ENCODE results near the gene SUB1. TPM values are rescaled to one million over a fixed set of nuclear protein-coding genes. Genes with fewer than 3 reads are reported as not detected.
"Not testable (repeated sequence)": the region's sequence is repeated elsewhere in the genome, so short reads cannot be mapped to it uniquely, and the experiment has no call there.

The SUB1 gene
- 151 and 317 TPM in 2 replicates for total RNA-seq
- 128 TPM for polyA plus RNA-seq (2012)

DNA sequence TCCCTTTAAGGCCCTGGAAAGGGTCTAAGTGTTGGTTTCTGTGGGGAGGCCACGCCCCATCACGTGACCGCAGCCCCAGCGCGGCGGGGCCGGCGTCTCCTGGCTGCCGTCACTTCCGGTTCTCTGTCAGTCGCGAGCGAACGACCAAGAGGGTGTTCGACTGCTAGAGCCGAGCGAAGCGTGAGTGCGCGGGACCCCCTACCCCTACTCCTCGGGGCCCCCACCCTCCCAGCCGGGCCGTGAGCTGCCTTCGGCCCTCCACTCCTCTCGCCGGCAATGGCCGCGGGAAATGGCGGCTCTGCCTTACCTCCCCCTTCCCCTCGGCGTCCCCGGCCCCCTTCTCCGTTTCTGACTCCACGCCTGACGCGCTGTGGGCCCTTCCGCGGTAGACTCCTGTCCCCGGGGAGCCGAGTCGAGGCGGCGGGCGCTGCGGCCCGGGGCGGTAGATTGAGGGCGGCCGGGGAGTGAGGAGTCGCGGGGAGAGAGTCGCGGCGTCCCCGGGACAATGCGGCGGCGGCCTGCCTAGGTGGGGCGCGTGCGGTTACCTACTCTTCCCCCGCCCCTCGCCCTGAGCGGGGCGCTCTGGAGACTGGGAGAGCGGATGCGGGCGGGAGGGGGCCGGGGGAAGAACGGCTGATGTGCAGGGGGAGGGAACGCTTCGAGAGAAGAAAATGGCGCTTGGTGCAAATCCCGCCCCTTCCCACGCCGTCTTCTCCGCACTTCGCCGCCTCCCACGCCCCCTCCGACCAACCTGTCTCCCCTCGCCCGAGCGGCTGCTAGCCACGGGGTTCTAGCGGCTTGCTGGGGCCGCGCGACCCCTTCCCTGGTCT lies at the start of gene SUB1:
TSS of gene SUB1 (plus strand) at position 112 of the 830 bp plus-strand sequence. CDS start 2,956 bp downstream, outside the sequence.
- DNase-seq (ENCODE audit: low read depth) = peak; percentile 92

DNA sequence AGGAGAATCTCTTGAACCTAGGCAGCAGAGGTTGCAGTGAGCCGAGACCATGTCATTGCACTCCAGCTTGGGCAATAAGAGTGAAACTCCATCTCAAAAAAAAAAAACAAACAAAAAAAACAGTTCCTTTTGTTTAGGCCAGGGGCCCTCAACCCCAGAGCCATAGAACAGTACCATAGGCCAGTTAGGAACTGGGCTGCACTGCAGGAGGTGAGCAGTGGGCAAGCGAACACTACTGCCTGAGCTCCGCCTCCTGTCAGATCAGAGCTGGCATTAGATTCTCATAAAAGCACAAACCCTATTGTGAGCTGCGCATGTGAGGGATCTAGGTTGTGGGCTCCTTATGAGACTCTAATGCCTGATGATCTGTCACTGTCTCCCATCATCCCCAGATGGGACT lies 49.1 kb upstream of the SUB1 start:
- no peak for DNase-seq (ENCODE audit: low read depth)

DNA sequence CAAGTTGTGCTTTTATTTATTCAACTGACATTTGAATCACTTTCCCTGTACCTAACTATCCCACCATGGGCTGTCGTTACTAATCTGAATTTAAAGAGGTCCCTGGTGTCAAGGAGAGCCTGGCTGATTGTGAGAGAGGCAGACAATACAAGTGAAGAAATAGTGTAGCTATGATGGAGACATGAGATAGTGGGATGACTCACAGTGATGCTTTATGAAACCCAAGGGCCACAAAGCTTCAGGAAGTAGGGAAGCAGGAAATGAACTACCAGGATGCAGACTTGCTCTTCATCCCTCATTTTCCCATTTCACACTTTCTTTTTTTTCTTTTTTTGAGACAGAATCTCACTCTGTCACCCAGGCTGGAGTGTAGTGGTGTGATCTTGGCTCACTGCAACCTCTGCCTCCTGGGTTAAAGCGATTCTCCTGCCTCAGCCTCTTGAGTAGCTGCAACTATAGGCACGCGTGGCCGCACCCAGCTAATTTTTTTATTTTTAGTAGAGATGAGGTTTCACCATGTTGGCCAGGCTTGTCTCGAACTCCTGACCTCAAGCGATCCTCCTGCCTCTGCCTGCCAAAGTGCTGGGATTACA lies 47.8 kb upstream of the SUB1 start:
- not testable (repeated sequence) for DNase-seq (ENCODE audit: low read depth)

DNA sequence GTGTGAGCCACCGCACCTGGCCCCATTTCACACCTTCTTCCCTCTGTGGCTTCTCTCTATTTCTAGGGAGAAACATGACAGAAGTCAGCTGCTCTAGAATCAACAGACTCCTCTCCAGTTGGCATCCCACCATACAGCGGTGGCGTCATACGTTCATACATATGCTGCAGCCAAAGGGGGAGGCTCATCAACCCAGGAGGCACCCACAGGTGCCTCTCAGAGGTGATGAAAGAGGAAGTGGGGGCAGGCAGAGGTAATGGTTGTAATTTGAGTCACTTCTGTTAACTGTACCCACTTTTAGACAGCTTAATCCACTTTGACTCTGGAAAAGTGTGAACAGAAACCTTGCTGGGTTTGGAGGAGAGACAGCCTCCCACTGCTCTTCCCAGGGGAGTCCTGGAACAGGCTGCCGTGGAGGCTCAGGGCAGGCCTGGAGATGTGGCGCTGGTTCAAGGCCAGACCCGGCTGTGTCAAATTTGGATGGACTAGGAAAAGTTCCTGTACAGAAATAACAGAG lies 47.3 kb upstream of the SUB1 start:
- DNase-seq (ENCODE audit: low read depth) = no peak

DNA sequence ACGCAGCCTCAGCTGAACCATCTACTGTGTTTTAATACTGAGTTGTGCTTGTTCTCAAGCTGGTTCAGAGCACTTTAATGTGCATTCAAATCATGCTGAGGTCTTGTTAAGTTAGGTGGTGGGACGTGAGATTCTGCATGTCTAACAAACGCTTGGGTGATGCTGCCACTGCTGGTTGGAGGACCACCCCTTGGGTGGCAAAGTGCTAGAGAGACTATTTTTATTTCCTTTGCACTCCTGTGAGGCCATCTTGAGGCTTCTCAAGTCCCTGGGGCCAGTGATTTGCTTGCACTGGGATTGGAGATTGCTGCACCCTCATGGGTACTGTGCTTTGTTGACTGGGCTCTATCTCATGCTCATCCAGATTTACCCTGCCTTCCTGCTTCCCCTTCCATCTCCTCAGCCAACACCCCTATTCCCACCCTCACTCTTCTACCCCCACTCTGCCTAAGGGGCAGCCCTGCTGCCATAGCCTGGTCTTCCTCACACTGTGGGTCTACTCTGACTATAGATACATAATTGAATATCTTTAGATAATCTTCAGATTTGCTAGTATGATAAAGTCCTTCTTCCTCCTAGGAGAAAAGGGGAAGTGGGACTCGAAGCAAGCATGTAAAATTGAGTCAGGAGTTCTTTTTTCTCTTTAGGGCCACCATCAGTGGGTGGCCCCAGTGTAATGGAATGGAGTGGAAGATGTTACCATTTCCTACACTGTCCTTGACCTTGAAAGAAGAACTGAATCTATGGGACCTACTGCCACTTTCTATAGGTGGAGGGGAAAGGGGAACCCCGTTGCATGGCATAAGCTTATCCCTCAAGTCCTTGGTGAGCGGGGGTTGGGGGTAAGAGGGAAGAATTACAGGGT lies 45.1 kb upstream of the SUB1 start:
- no peak for DNase-seq (ENCODE audit: low read depth)

DNA sequence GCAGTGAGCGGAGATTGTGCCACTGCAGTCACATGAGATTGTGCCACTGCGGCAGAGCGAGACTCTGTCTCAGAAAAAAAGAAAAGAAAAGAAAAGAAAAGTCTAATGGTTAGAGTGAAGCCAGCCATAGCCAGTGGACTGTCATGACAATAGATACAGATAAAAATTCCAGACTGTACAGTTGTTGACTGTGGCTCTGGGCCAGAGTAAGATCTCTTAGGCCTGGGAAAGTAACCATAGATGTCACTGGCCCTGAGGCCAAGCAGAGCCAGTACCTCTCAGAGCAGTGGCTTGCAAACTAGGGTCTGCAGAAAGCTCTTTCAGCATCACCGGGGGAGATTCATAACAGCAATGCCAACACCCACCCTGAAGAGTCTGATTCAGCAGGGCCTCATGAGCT lies 44.1 kb upstream of the SUB1 start:
- DNase-seq (ENCODE audit: low read depth) = peak; percentile 27

DNA sequence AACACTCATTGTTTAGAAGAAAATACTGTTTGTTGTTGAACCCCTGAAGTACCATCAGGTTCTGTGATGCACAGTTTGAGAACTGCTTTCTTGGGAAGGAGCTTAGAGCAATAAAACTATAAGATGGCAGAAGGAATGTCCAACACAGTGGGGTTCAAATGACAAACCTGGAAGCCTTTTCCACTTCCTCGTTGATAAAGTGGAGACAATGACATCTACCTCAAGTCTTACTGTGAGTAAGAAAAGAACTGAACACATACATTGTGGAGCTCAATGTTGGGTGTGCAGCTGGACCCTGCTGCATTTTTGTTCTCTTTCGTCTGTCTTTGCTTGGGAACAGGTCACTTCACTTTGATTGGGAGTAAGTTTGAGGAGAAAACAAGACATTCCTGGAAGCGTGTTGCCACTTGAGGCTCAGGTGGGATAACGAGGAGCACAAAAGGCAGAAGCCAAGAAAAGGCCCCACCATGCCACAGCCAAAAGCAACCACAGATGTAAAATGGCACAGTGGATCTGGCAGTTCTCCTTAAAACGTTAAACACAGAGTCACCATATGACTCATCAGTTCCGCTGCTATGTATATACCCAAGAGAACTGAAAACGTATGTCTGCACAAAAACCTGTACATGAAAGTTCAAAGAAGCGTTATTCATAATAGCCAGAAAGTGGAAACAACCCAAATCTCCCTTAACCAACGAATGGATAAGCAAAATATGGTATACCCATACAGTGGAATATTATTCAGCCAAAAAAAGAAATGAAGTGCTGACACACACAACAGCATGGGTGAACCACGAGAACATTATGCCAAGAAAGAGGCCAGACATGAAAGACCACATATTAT lies 42.9 kb upstream of the SUB1 start:
- no peak for DNase-seq (ENCODE audit: low read depth)

DNA sequence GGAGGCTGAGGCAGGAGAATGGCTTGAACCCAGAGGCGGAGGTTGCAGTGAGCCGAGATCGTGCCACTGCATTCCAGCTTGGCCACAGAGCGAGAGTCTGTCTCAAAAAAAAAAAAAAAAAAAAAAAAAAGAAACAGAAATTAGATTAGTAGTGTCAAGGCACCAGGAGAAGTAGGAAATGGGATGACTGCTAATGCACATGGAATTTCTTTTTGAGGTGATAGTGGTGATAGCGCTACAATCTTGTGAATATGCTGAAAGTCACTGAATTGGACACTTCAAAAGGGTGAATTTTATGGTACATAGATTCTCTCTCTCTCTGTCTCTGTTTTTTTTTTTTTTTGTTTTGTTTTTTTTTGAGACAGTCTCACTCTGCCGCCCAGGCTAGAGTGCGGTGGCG lies 42.1 kb upstream of the SUB1 start:
- DNase-seq (ENCODE audit: low read depth) = no peak

DNA sequence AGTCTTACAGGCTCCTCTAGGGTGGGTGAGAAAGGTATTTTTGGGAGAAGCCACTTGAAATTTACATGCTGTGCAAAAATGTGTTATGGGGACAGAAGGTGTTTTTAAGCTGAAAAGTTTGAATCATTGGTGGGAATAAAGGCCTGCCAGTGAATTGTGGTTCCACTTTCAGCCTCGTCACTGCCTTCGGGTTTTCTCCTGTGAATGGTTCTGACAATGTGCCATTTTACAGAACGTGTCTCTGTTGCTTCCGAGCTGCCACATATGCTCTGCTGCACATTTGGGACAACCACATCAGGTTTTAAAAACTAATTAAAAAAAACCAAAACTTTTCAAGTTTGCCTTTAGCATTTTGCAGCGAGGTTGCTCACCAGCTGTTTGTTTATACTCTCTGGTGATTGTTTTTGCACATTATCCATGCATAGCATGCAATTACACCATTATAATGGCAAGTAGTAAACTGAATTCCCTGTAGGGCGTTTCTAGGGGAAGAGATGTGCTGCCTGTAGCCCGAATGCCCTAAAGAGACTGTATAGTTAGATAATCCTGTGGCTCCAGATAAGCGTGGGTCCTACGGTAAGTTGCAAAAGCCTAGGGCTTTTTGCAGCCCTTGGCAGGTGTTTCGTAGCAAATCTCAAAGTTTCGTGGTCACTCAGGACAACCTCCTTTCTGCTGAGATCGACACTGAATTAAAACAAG lies 40.1 kb upstream of the SUB1 start:
- DNase-seq (ENCODE audit: low read depth) = no peak

DNA sequence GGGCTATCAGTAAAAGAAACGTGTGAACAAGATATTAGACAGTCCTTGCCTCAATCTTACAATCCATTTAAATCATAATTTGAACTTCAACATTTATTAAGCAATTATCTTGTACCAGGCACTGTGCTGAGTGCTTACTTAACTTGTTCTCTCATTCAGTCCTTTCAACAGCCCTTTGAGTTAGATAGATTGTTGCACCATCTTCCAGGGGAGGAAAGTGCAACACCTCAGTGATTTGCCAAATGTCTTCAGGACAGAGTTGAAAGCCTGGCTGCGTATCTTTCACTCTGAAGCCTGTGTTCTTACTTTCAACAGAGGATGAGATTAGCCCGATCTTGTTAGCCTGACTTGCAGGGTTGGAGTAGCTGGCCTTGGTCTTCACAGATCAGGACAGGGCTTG lies 34.2 kb upstream of the SUB1 start:
- DNase-seq (ENCODE audit: low read depth) = no peak

DNA sequence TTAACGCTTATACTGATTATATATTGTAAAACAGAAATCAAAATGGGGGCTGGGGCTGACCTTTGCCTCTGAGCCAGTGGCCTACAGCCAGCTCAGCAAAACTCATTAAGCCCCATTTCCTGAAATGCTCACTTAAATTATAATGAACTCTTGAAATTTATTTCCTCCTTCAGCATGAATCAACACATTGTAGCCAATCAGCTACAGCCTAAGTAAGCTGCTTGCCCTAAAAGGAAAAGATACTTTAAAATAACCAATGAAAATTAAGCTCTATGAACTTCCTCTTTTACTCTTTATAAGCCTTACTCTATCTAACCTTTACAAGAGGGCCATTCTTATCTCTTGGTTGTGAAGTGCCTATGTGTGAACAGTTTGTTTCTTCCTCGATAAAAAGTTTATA lies 33.5 kb upstream of the SUB1 start:
- no peak for DNase-seq (ENCODE audit: low read depth)

DNA sequence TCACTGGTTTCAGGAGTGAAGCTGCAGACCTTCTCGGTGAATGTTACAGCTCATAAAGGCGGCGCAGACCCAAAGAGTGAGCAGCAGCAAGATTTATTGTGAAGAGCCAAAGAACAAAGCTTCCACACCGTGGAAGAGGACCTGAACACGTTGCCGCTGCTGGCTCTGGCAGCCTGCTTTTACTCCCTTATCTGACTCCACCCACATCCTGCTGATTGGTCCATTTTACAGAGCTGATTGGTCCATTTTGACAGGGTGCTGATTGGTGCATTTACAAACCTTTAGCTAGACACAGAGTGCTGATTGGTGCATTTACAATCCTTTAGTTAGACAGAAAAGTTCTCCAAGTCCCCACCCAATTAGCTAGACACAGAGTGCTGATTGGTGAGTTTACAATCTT lies 32.9 kb upstream of the SUB1 start:
- not testable (repeated sequence) for DNase-seq (ENCODE audit: low read depth)

DNA sequence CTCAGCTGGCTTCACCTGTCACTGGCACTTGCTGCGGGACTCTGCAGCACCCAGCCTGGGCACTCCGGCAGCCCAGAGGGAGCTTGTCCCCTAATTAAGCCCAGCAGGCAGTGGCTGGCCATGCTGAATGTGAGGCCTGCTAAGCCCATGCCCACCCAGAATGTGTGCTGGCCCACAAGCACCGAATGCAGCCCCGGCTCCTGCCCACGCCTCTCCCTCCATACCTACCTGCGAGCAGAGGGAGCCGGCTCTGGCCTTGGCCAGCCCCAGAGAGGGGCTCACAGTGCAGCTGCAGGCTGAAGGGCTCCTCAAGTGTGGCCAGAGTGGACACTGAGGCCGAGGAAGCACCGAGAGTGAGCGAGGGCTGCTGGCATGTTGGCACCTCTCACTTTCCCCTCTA lies 32.4 kb upstream of the SUB1 start:
- no peak for DNase-seq (ENCODE audit: low read depth)

DNA sequence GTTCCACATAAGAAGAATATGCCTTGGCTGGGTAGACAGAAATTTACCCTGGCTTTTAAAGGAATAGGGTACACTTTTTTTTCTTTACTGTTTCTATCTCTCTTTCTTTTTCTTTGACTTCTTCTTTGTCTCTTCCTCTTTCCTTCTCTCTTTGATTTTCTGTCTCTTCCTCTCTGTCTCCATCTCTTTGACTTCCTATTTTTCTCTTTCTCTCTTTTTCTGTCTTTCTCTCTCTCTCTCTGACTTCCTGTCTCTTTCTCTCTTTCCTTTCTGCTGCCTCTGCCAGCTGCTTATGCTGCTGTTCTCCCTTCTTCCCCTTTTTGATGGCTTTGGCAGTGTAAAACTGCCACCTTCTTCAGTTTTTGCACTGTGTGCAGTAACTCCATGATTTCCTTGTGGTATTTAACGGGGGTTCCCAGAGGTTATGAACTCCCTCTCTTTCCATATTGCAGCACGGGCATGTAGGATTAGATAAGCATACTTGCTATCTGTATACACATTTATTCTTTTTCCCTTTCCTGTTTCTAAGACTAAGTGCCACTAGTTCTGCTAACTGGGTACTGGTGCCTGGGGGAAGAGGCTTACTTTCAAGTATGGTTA lies 31.1 kb upstream of the SUB1 start:
- DNase-seq (ENCODE audit: low read depth) = not testable (repeated sequence)

DNA sequence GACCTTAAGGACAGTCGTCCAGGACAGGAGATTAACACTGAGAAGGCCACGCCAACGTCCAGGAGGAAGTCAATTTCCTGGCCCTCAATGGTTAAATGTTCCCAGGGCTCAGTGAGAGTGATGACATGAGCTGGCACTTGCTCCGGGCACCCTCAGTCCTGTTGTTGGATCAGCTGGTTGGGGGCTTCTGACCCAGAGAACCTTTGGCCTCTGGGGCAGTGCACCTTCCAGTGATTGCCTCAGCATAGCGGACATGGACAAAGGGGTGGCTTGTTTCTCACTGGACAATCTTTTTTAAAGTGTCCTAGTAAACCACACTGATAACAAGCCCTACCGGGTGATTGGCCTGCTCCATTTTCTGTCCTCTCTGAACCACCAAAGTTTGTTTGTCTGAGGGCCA lies 28.8 kb upstream of the SUB1 start:
- not testable (repeated sequence) for DNase-seq (ENCODE audit: low read depth)

DNA sequence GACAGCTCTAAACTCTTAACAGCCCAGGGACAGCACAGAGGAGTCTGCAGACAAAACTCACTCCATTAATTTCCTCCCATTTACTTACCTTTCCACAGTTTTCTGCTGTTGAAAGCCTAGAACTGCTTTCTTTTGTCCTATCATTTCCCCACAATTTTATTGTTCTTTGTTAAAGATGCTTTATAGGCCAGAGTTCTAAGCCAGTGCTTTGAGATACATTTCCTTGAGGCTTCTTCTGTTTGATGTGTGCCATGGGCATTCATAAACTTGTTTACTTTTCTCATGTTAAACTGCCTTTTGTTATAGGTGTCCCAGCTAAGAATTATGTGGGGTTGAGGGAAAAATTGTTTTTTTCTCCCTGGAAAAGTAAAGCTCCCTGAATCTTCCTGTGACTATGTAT lies 25.9 kb upstream of the SUB1 start:
- no peak for DNase-seq (ENCODE audit: low read depth)

DNA sequence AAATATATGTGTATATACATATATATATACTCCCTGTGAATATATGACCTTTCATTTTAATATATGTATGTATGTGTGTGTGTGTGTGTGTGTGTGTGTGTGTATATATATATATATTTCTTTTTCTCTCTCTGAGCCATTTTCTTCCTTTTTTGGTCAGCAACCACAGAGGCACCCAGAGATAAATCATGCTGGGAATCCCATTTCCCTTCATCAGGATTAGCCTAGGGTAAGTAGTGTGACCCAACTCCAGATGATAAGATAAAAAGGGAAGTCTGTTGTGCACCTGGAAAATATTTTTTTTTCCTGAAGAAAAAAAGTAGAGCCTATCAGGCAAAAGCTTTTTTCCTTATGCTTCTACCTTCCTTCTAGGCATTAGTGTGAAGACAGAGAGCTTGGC lies 25.4 kb upstream of the SUB1 start:
- DNase-seq (ENCODE audit: low read depth) = no peak

DNA sequence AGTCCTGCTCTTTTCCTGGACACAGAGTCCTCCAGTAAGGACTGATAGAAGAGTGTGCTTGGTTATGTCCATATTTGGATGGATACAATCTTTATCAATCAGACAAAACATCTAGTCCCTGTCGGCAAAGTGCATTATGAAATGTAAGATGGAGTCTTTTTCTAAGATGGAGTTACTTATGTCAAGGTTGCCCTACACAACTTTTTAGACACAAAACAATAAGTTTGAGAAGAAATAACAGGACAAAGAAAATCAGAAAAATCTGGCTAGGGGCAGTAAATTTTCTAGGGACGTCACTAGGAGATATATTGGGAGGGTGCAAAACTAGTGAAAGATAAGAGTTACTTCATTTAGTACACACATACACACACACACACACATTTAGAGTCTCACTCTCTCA lies 23.3 kb upstream of the SUB1 start:
- DNase-seq (ENCODE audit: low read depth) = no peak

DNA sequence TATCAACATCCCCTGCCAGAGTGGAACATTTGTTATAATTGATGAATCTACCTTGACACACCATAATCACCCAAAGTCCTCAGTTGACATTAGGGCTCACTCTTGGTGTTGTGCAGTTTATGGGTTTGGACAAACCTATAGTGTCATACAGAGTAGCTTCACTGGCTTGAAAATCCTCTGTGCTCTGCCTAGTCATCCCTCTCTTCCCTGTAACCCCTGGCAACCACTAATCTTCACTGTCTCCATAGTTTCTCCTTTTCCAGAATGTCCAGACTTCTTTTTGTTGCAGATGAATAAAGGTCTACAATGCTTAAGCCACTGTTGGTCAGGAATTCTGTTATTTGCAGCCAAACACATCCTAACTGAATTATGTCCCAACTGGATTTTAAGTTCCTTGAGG lies 22.5 kb upstream of the SUB1 start:
- peak; percentile 20 for DNase-seq (ENCODE audit: low read depth)

DNA sequence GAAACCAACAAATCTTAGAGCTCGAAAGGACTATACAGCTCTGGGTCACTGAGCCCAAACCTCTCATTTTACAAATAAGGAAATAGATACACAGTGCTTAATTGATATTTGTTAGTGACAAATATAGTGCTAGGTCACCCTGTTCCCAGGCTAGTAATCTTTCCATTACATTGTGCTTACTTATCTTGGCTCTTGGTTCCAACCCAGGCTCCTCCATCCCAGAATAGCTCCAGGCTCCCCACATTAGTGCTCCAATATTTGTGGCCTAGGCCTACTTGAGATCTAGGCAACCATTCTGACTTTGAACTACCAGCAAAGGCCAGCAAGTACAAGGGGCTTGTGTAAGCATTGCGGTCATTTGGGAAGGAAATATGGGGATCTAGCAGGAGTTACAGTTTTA lies 21.7 kb upstream of the SUB1 start:
- DNase-seq (ENCODE audit: low read depth) = no peak
